ENCODE data around the gene PRLHR. TPM values are rescaled to one million over a fixed set of nuclear protein-coding genes. Genes with fewer than 3 reads are reported as not detected.
A peak's percentile ranks its signal among the peaks of the same experiment; 100 is the strongest.

PRLHR gene
- total RNA-seq, 1 donor from 2014 or later, result not detected

- Histone ChIP-seq H3K4me1 (ENCODE audit: control insufficient read depth in 3 of 3, insufficient read depth in 3 of 3, low read length in 3 of 3) (peaks cover 6 to 11% (median 10%) of the 10 kb centered on the region in 3 donors), H3K36me3 (ENCODE audit: control insufficient read depth in 3 of 3, insufficient read depth in 3 of 3, low read length in 3 of 3) (no peaks in the 10 kb centered on the region), H3K4me3 (ENCODE audit: low read length in 3 of 3) (no peak overlapping the region), H3K9me3 (ENCODE audit: control insufficient read depth in 3 of 3, low read length in 3 of 3) (peaks cover 0 to 2% (median 2%) of the 10 kb centered on the region in 3 donors), H3K27ac (ENCODE audit: low read depth, low read length) (no peak overlapping the region), H3K9ac (ENCODE audit: low read depth in 1 of 3, low read length in 3 of 3) (no peak overlapping the region), H3K27me3 (ENCODE audit: control insufficient read depth in 3 of 3, insufficient read depth in 3 of 3, low read length in 3 of 3) (no peaks in the 10 kb centered on the region)
Measured at GRCh38 chr10:118565301-118566075, 30.0 kb downstream of the PRLHR start.

- Histone ChIP-seq H3K9me3 (ENCODE audit: control insufficient read depth in 3 of 3, low read length in 3 of 3) (peaks cover 0 to 2% (median 2%) of the 10 kb centered on the region in 3 donors), H3K4me3 (ENCODE audit: low read length in 3 of 3) (no peak overlapping the region), H3K27ac (ENCODE audit: low read depth, low read length) (no peak overlapping the region), H3K36me3 (ENCODE audit: control insufficient read depth in 3 of 3, insufficient read depth in 3 of 3, low read length in 3 of 3) (no peaks in the 10 kb centered on the region), H3K9ac (ENCODE audit: low read depth in 1 of 3, low read length in 3 of 3) (no peak overlapping the region), H3K27me3 (ENCODE audit: control insufficient read depth in 3 of 3, insufficient read depth in 3 of 3, low read length in 3 of 3) (no peaks in the 10 kb centered on the region), H3K4me1 (ENCODE audit: control insufficient read depth in 3 of 3, insufficient read depth in 3 of 3, low read length in 3 of 3) (peaks cover 3 to 10% (median 7%) of the 10 kb centered on the region in 3 donors)
Measured at GRCh38 chr10:118564652-118565051, 30.8 kb downstream of the PRLHR start.

- Histone ChIP-seq H3K4me3 (ENCODE audit: low read length in 3 of 3) (no peak overlapping the region), H3K4me1 (ENCODE audit: control insufficient read depth in 3 of 3, insufficient read depth in 3 of 3, low read length in 3 of 3) (peaks cover 0 to 4% (median 3%) of the 10 kb centered on the region in 3 donors), H3K9me3 (ENCODE audit: control insufficient read depth in 3 of 3, low read length in 3 of 3) (peaks cover 0 to 2% (median 2%) of the 10 kb centered on the region in 3 donors), H3K27ac (ENCODE audit: low read depth, low read length) (no peak overlapping the region), H3K9ac (ENCODE audit: low read depth in 1 of 3, low read length in 3 of 3) (no peak overlapping the region), H3K27me3 (ENCODE audit: control insufficient read depth in 3 of 3, insufficient read depth in 3 of 3, low read length in 3 of 3) (no peaks in the 10 kb centered on the region), H3K36me3 (ENCODE audit: control insufficient read depth in 3 of 3, insufficient read depth in 3 of 3, low read length in 3 of 3) (no peaks in the 10 kb centered on the region)
Measured at GRCh38 chr10:118564114-118564513, 31.3 kb downstream of the PRLHR start.

- H3K4me3 ChIP-seq (ENCODE audit: low read length in 3 of 3), result no peak overlapping the region
- H3K9me3 ChIP-seq (ENCODE audit: control insufficient read depth in 3 of 3, low read length in 3 of 3), result peaks cover 0 to 2% (median 2%) of the 10 kb centered on the region in 3 donors
- H3K9ac ChIP-seq (ENCODE audit: low read depth in 1 of 3, low read length in 3 of 3), result no peak overlapping the region
- peak overlapping the region; percentile 19 for H3K27ac ChIP-seq (ENCODE audit: low read depth, low read length)
- H3K36me3 ChIP-seq (ENCODE audit: control insufficient read depth in 3 of 3, insufficient read depth in 3 of 3, low read length in 3 of 3), result no peaks in the 10 kb centered on the region
- H3K27me3 ChIP-seq (ENCODE audit: control insufficient read depth in 3 of 3, insufficient read depth in 3 of 3, low read length in 3 of 3), result no peaks in the 10 kb centered on the region
- peaks cover 0 to 1% (median under 1%) of the 10 kb centered on the region in 3 donors for H3K4me1 ChIP-seq (ENCODE audit: control insufficient read depth in 3 of 3, insufficient read depth in 3 of 3, low read length in 3 of 3)
Measured at GRCh38 chr10:118563373-118563890, 32.0 kb downstream of the PRLHR start.

GRCh38 chr10:118562851-118563250 is 32.6 kb downstream of the PRLHR start:
- Histone ChIP-seq H3K9ac (ENCODE audit: low read depth in 1 of 3, low read length in 3 of 3) (no peak overlapping the region), H3K4me1 (ENCODE audit: control insufficient read depth in 3 of 3, insufficient read depth in 3 of 3, low read length in 3 of 3) (no peaks in the 10 kb centered on the region), H3K36me3 (ENCODE audit: control insufficient read depth in 3 of 3, insufficient read depth in 3 of 3, low read length in 3 of 3) (no peaks in the 10 kb centered on the region), H3K9me3 (ENCODE audit: control insufficient read depth in 3 of 3, low read length in 3 of 3) (peaks cover 0 to 2% (median 2%) of the 10 kb centered on the region in 3 donors), H3K27me3 (ENCODE audit: control insufficient read depth in 3 of 3, insufficient read depth in 3 of 3, low read length in 3 of 3) (no peaks in the 10 kb centered on the region), H3K27ac (ENCODE audit: low read depth, low read length) (no peak overlapping the region), H3K4me3 (ENCODE audit: low read length in 3 of 3) (no peak overlapping the region)

- no peaks in the 10 kb centered on the region for H3K36me3 ChIP-seq (ENCODE audit: control insufficient read depth in 3 of 3, insufficient read depth in 3 of 3, low read length in 3 of 3)
- no peak overlapping the region for H3K9ac ChIP-seq (ENCODE audit: low read depth in 1 of 3, low read length in 3 of 3)
- H3K9me3 ChIP-seq (ENCODE audit: control insufficient read depth in 3 of 3, low read length in 3 of 3), result peaks cover 0 to 2% (median 2%) of the 10 kb centered on the region in 3 donors
- H3K4me3 ChIP-seq (ENCODE audit: low read length in 3 of 3), result no peak overlapping the region
- no peaks in the 10 kb centered on the region for H3K27me3 ChIP-seq (ENCODE audit: control insufficient read depth in 3 of 3, insufficient read depth in 3 of 3, low read length in 3 of 3)
- no peaks in the 10 kb centered on the region for H3K4me1 ChIP-seq (ENCODE audit: control insufficient read depth in 3 of 3, insufficient read depth in 3 of 3, low read length in 3 of 3)
- no peak overlapping the region for H3K27ac ChIP-seq (ENCODE audit: low read depth, low read length)
Measured at GRCh38 chr10:118557946-118558345, 37.5 kb downstream of the PRLHR start.

GRCh38 chr10:118551535-118552100 is 43.8 kb downstream of the PRLHR start:
- Histone ChIP-seq H3K9ac (ENCODE audit: low read depth in 1 of 3, low read length in 3 of 3) (no peak overlapping the region), H3K9me3 (ENCODE audit: control insufficient read depth in 3 of 3, low read length in 3 of 3) (no peaks in the 10 kb centered on the region), H3K27ac (ENCODE audit: low read depth, low read length) (no peak overlapping the region), H3K36me3 (ENCODE audit: control insufficient read depth in 3 of 3, insufficient read depth in 3 of 3, low read length in 3 of 3) (no peaks in the 10 kb centered on the region), H3K4me3 (ENCODE audit: low read length in 3 of 3) (no peak overlapping the region), H3K4me1 (ENCODE audit: control insufficient read depth in 3 of 3, insufficient read depth in 3 of 3, low read length in 3 of 3) (no peaks in the 10 kb centered on the region), H3K27me3 (ENCODE audit: control insufficient read depth in 3 of 3, insufficient read depth in 3 of 3, low read length in 3 of 3) (peaks cover 0 to 2% (median 0%) of the 10 kb centered on the region in 3 donors)

GRCh38 chr10:118547282-118547681 is 48.2 kb downstream of the PRLHR start:
- Histone ChIP-seq H3K9ac (ENCODE audit: low read depth in 1 of 3, low read length in 3 of 3) (no peak overlapping the region), H3K36me3 (ENCODE audit: control insufficient read depth in 3 of 3, insufficient read depth in 3 of 3, low read length in 3 of 3) (no peaks in the 10 kb centered on the region), H3K9me3 (ENCODE audit: control insufficient read depth in 3 of 3, low read length in 3 of 3) (no peaks in the 10 kb centered on the region), H3K27ac (ENCODE audit: low read depth, low read length) (no peak overlapping the region), H3K4me1 (ENCODE audit: control insufficient read depth in 3 of 3, insufficient read depth in 3 of 3, low read length in 3 of 3) (no peaks in the 10 kb centered on the region), H3K4me3 (ENCODE audit: low read length in 3 of 3) (no peak overlapping the region), H3K27me3 (ENCODE audit: control insufficient read depth in 3 of 3, insufficient read depth in 3 of 3, low read length in 3 of 3) (peaks cover 6 to 23% (median 11%) of the 10 kb centered on the region in 3 donors)

GRCh38 chr10:118546479-118546878 is 49.0 kb downstream of the PRLHR start:
- no peak overlapping the region for H3K9ac ChIP-seq (ENCODE audit: low read depth in 1 of 3, low read length in 3 of 3)
- H3K4me3 ChIP-seq (ENCODE audit: low read length in 3 of 3), result no peak overlapping the region
- no peaks in the 10 kb centered on the region for H3K4me1 ChIP-seq (ENCODE audit: control insufficient read depth in 3 of 3, insufficient read depth in 3 of 3, low read length in 3 of 3)
- H3K9me3 ChIP-seq (ENCODE audit: control insufficient read depth in 3 of 3, low read length in 3 of 3), result no peaks in the 10 kb centered on the region
- no peaks in the 10 kb centered on the region for H3K36me3 ChIP-seq (ENCODE audit: control insufficient read depth in 3 of 3, insufficient read depth in 3 of 3, low read length in 3 of 3)
- H3K27me3 ChIP-seq (ENCODE audit: control insufficient read depth in 3 of 3, insufficient read depth in 3 of 3, low read length in 3 of 3), result peaks cover 12 to 23% (median 14%) of the 10 kb centered on the region in 3 donors
- no peak overlapping the region for H3K27ac ChIP-seq (ENCODE audit: low read depth, low read length)

- H3K4me1 ChIP-seq (ENCODE audit: control insufficient read depth in 3 of 3, insufficient read depth in 3 of 3, low read length in 3 of 3), result no peaks in the 10 kb centered on the region
- no peak overlapping the region for H3K27ac ChIP-seq (ENCODE audit: low read depth, low read length)
- no peak overlapping the region for H3K9ac ChIP-seq (ENCODE audit: low read depth in 1 of 3, low read length in 3 of 3)
- H3K36me3 ChIP-seq (ENCODE audit: control insufficient read depth in 3 of 3, insufficient read depth in 3 of 3, low read length in 3 of 3), result no peaks in the 10 kb centered on the region
- H3K4me3 ChIP-seq (ENCODE audit: low read length in 3 of 3), result no peak overlapping the region
- no peaks in the 10 kb centered on the region for H3K9me3 ChIP-seq (ENCODE audit: control insufficient read depth in 3 of 3, low read length in 3 of 3)
- peaks cover 14 to 26% (median 14%) of the 10 kb centered on the region in 3 donors for H3K27me3 ChIP-seq (ENCODE audit: control insufficient read depth in 3 of 3, insufficient read depth in 3 of 3, low read length in 3 of 3)
Measured at GRCh38 chr10:118545381-118545780, 50.1 kb downstream of the PRLHR start.
